SK-N-SH treated with all-trans-retinoic acid at 6 μM for 48 hours (cell line): ENCODE measurements around the gene SLC22A23.
A peak's percentile ranks its signal among the peaks of the same experiment; 100 is the strongest.

Experiments
- ATAC-seq: fragments of 200-7000 bp; cut with Tn5 transposase; 3 replicates; pipeline ENCODE4 v1.9.1; 2020; ENCODE audit warnings: mild to moderate bottlenecking, moderate library complexity
- ARNTL ChIP-seq: fragments of 450-650 bp; formaldehyde crosslinking; IDR thresholded peaks from 2 replicates; pipeline ENCODE4 v1.5.0; 2020; ENCODE audit warnings: low read depth, mild to moderate bottlenecking, moderate library complexity, borderline replicate concordance
- CSDC2 ChIP-seq: fragments of 250-450 bp; sonication (Bioruptor Pico); IDR thresholded peaks from 2 replicates; pipeline ENCODE4 v1.5.0; 2020; ENCODE audit warnings: mild to moderate bottlenecking, moderate library complexity
- ESRRG ChIP-seq: fragments of 250-450 bp; sonication (Bioruptor Pico); IDR thresholded peaks from 2 replicates; pipeline ENCODE4 v1.6.1; 2021; ENCODE audit warnings: mild to moderate bottlenecking
- GLIS3 ChIP-seq: fragments of 250-450 bp; sonication (Bioruptor Pico); IDR thresholded peaks from 2 replicates; pipeline ENCODE4 v1.5.0; 2020; ENCODE audit warnings: mild to moderate bottlenecking, moderate library complexity
- ISL1 ChIP-seq: fragments of 250-450 bp; sonication (Bioruptor Pico); IDR thresholded peaks from 2 replicates; pipeline ENCODE4 v2.1.2; 2022; ENCODE audit warnings: mild to moderate bottlenecking, moderate library complexity
- OSR1 ChIP-seq: fragments of 250-450 bp; sonication (Bioruptor Pico); IDR thresholded peaks from 2 replicates; pipeline ENCODE4 v1.8.0; 2022; ENCODE audit warnings: moderate library complexity, mild to moderate bottlenecking, inconsistent platforms
- PPARA ChIP-seq: fragments of 250-450 bp; sonication (Bioruptor Pico); IDR thresholded peaks from 2 replicates; pipeline ENCODE4 v1.5.0; 2020; ENCODE audit warnings: mild to moderate bottlenecking, borderline replicate concordance
- SNAI2 ChIP-seq: fragments of 250-450 bp; sonication (Bioruptor Pico); IDR thresholded peaks from 2 replicates; pipeline ENCODE4 v1.5.0; 2020; ENCODE audit warnings: mild to moderate bottlenecking, moderate library complexity
- TCF4 ChIP-seq: fragments of 250-450 bp; sonication (Bioruptor Pico); IDR thresholded peaks from 2 replicates; pipeline ENCODE4 v1.8.0; 2021; ENCODE audit warnings: mild to moderate bottlenecking, moderate library complexity, borderline replicate concordance
- TOX ChIP-seq: fragments of 250-450 bp; sonication (Bioruptor Pico); IDR thresholded peaks from 2 replicates; pipeline ENCODE4 v1.8.0; 2021; ENCODE audit warnings: mild to moderate bottlenecking, moderate library complexity, borderline replicate concordance
- ZC3H10 ChIP-seq: fragments of 250-450 bp; sonication (Bioruptor Pico); IDR thresholded peaks from 2 replicates; pipeline ENCODE4 v1.5.1; 2021; ENCODE audit warnings: mild to moderate bottlenecking, moderate library complexity
- ZFP3 ChIP-seq: fragments of 250-450 bp; sonication (Bioruptor Pico); IDR thresholded peaks from 2 replicates; pipeline ENCODE4 v1.5.0; 2020; ENCODE audit warnings: mild to moderate bottlenecking, moderate library complexity
- ZFP30 ChIP-seq: fragments of 450-650 bp; formaldehyde crosslinking; IDR thresholded peaks from 2 replicates; pipeline ENCODE4 v1.5.0; 2022; ENCODE audit warnings: mild to moderate bottlenecking, moderate library complexity
- ZNF565 ChIP-seq: fragments of 450-650 bp; formaldehyde crosslinking; conservative IDR thresholded peaks from 2 replicates; pipeline ENCODE4 v1.5.0; 2020; ENCODE audit warnings: low read depth, mild to moderate bottlenecking, moderate library complexity
- ZNF70 ChIP-seq: fragments of 450-650 bp; formaldehyde crosslinking; IDR thresholded peaks from 2 replicates; pipeline ENCODE4 v1.5.0; 2020; ENCODE audit warnings: mild to moderate bottlenecking, moderate library complexity
- ZNF8 ChIP-seq: fragments of 450-650 bp; formaldehyde crosslinking; IDR thresholded peaks from 2 replicates; pipeline ENCODE4 v1.5.0; 2020; ENCODE audit warnings: mild to moderate bottlenecking, moderate library complexity
- TF ChIP-seq, protein P1 (sequence below): fragments of 250-450 bp; sonication (Bioruptor Pico); IDR thresholded peaks from 2 replicates; pipeline ENCODE4 v1.5.0; 2020; ENCODE audit warnings: mild to moderate bottlenecking, moderate library complexity
- TF ChIP-seq, protein P2 (sequence below): fragments of 250-450 bp; sonication (Bioruptor Pico); IDR thresholded peaks from 2 replicates; pipeline ENCODE4 v1.5.1; 2020; ENCODE audit warnings: low read depth, mild to moderate bottlenecking, moderate library complexity
- TF ChIP-seq, protein P3 (sequence below): fragments of 250-450 bp; sonication (Bioruptor Pico); IDR thresholded peaks from 2 replicates; pipeline ENCODE4 v1.5.1; 2021; ENCODE audit warnings: mild to moderate bottlenecking, moderate library complexity

SLC22A23 gene

DNA sequence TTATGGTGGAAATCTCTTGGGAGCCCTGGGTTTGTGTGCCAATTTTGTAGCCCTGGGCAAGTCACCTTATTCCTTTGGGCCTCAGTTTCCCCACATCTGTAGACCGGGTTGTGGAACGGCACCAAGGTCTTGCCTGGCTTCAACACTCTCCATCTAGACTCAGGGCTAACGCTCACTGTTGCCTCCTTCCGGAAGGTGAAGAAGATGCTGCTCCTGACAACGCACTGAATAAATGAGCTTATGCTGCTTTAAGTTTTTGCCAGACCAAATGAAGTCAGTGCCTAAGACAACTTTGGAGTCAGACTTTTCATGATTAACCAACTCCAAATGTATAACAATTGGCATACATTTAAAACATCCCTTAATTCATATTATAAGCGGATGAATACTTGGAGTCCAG is 145.0 kb downstream of the SLC22A23 start:
- TF ChIP-seq CSDC2 (CRISPR knock-in tag) (no peak), PPARA (CRISPR knock-in tag) (no peak), OSR1 (CRISPR knock-in tag) (no peak), ARNTL (no peak), ESRRG (CRISPR knock-in tag) (no peak), ZC3H10 (CRISPR knock-in tag) (no peak), ZNF8 (CRISPR knock-in tag) (no peak), ZNF70 (CRISPR knock-in tag) (no peak), GLIS3 (CRISPR knock-in tag) (no peak), ZFP3 (CRISPR knock-in tag) (no peak)
- TF ChIP-seq, protein P1, sequence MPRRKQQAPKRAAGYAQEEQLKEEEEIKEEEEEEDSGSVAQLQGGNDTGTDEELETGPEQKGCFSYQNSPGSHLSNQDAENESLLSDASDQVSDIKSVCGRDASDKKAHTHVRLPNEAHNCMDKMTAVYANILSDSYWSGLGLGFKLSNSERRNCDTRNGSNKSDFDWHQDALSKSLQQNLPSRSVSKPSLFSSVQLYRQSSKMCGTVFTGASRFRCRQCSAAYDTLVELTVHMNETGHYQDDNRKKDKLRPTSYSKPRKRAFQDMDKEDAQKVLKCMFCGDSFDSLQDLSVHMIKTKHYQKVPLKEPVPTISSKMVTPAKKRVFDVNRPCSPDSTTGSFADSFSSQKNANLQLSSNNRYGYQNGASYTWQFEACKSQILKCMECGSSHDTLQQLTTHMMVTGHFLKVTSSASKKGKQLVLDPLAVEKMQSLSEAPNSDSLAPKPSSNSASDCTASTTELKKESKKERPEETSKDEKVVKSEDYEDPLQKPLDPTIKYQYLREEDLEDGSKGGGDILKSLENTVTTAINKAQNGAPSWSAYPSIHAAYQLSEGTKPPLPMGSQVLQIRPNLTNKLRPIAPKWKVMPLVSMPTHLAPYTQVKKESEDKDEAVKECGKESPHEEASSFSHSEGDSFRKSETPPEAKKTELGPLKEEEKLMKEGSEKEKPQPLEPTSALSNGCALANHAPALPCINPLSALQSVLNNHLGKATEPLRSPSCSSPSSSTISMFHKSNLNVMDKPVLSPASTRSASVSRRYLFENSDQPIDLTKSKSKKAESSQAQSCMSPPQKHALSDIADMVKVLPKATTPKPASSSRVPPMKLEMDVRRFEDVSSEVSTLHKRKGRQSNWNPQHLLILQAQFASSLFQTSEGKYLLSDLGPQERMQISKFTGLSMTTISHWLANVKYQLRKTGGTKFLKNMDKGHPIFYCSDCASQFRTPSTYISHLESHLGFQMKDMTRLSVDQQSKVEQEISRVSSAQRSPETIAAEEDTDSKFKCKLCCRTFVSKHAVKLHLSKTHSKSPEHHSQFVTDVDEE (CRISPR knock-in tag): no peak

DNA sequence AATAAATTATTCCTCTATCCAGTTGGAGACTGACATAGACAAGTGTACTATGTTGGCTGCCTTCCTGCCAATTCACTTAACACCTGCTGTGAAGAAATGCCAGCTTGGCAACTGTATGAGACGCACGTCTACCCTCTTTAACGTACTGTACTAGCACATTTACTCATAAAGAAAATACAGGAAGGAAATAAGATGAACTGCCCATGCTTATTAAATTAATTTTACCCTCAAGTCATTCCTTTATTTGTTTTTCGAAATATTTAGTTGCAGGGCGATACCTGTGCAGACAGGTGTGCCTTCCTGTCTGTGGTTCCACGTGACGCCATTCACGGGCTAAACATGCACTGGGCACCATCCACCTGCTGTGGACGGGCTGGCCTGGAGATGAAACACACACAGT is 146.1 kb downstream of the SLC22A23 start:
- ATAC-seq: no peak
- TF ChIP-seq OSR1 (CRISPR knock-in tag): no peak
- TF ChIP-seq ZFP30 (CRISPR knock-in tag): no peak
- no peak for TF ChIP-seq SNAI2
- TF ChIP-seq, protein P2, sequence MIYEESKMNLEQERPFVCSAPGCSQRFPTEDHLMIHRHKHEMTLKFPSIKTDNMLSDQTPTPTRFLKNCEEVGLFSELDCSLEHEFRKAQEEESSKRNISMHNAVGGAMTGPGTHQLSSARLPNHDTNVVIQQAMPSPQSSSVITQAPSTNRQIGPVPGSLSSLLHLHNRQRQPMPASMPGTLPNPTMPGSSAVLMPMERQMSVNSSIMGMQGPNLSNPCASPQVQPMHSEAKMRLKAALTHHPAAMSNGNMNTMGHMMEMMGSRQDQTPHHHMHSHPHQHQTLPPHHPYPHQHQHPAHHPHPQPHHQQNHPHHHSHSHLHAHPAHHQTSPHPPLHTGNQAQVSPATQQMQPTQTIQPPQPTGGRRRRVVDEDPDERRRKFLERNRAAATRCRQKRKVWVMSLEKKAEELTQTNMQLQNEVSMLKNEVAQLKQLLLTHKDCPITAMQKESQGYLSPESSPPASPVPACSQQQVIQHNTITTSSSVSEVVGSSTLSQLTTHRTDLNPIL (CRISPR knock-in tag): no peak
- TF ChIP-seq, all 23 proteins: peak for 0

More for the DNA sequence above, 145.0 kb downstream of the SLC22A23 start:
- ATAC-seq: peak; percentile 65; the same call in 2 of the 3 replicates

DNA sequence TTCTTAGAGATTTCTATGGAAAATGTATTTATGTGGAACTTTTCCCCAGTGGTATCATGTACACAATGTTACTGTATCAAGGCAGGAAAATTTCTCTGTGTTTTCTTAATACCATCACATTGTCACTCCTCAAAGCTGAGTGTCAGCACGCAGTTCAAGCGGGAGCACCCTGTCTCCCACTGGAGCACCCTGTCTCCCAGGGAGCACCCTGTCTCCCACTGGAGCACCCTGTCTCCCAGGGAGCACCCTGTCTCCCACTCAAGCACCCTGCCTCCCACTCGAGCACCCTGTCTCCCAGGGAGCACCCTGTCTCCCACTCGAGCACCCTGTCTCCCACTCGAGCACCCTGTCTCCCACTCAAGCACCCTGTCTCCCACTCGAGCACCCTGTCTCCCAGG is 146.8 kb downstream of the SLC22A23 start:
- no peak for ATAC-seq
- TF ChIP-seq PPARA (CRISPR knock-in tag): no peak
- TF ChIP-seq ISL1 (CRISPR knock-in tag): no peak
- no peak for TF ChIP-seq ARNTL
- no peak for TF ChIP-seq ZNF8 (CRISPR knock-in tag)
- no peak for TF ChIP-seq GLIS3 (CRISPR knock-in tag)
- TF ChIP-seq ZFP3 (CRISPR knock-in tag): no peak
- TF ChIP-seq ZNF70 (CRISPR knock-in tag): no peak
- no peak for TF ChIP-seq ZNF565 (CRISPR knock-in tag)
- no peak for TF ChIP-seq CSDC2 (CRISPR knock-in tag)
- TF ChIP-seq, protein P1 (CRISPR knock-in tag): no peak
- no peak for TF ChIP-seq TOX (CRISPR knock-in tag)

DNA sequence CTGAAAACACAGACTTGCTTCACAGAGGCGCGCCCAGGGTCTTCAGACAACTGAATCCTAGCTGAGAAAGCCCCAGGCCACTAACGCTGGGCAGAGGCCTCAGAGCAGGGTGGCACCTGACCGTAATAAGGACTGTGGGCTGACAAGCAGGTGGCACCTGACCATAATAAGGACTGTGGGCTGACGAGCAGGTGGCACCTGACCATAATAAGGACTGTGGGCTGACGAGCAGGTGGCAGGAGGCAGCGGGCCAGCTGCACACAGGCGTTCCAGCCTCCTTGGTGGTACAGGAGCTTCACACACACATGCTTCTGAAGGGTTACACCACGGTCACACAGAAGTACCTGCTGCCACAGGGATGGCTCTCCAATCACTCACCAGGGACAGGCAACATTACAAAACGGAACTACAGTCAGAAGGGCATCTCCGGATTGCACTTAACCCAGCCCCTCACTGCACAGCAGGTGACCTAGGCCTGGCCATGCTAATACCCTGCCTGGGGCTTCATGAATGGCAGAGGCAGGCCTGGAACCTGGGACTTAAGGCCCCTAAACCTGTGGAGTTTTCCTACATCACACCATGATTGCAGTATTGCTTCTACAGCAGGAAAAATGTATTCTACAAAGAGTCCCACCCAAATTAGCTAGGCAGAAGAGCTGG is 147.3 kb downstream of the SLC22A23 start:
- no peak for ATAC-seq
- TF ChIP-seq ZFP30 (CRISPR knock-in tag): no peak
- TF ChIP-seq, protein P3, sequence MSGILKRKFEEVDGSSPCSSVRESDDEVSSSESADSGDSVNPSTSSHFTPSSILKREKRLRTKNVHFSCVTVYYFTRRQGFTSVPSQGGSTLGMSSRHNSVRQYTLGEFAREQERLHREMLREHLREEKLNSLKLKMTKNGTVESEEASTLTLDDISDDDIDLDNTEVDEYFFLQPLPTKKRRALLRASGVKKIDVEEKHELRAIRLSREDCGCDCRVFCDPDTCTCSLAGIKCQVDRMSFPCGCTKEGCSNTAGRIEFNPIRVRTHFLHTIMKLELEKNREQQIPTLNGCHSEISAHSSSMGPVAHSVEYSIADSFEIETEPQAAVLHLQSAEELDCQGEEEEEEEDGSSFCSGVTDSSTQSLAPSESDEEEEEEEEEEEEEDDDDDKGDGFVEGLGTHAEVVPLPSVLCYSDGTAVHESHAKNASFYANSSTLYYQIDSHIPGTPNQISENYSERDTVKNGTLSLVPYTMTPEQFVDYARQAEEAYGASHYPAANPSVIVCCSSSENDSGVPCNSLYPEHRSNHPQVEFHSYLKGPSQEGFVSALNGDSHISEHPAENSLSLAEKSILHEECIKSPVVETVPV: no peak
- no peak for TF ChIP-seq PPARA (CRISPR knock-in tag)
- no peak for TF ChIP-seq ESRRG (CRISPR knock-in tag)
- TF ChIP-seq CSDC2 (CRISPR knock-in tag): no peak
- no peak for TF ChIP-seq TCF4 (CRISPR knock-in tag)
- TF ChIP-seq, protein P1 (CRISPR knock-in tag): no peak
